ENCODE data around the gene LOXHD1. TPM values are rescaled to one million over a fixed set of nuclear protein-coding genes. Genes with fewer than 3 reads are reported as not detected.

LOXHD1 gene
- total RNA-seq, 1 donor: 0.63 TPM

DNA sequence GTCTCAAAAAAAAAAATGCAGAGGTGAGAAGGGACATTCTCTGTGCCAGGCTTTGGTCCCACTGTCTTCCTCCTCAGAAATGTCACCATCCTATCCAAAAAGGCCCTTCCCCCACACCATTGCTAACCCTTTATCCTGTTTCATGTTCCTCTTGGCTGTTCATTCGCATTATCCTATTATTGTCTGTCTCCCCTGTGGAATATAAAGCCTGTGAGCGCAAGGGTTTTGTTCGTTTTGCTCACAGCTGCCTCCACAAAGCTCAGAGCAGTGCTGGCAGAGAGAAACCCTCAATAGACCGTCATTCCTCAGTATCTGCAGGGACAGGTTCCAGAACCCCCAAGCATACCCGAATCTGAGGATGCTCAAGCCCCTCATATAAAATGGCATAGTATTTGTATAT is 91.8 kb downstream of the LOXHD1 start:
- no peaks in the 10 kb centered on the region for H3K4me1 ChIP-seq (ENCODE audit: insufficient read depth, low read length)
- H3K4me3 ChIP-seq (ENCODE audit: low read length): no peak overlapping the region
- H3K9me3 ChIP-seq (ENCODE audit: low read depth, low read length): no peaks in the 10 kb centered on the region
- no peaks in the 10 kb centered on the region for H3K27me3 ChIP-seq (ENCODE audit: insufficient read depth, low read length)

- no peaks in the 10 kb centered on the region for H3K27me3 ChIP-seq (ENCODE audit: insufficient read depth, low read length)
- no peaks in the 10 kb centered on the region for H3K4me1 ChIP-seq (ENCODE audit: insufficient read depth, low read length)
- no peak overlapping the region for H3K4me3 ChIP-seq (ENCODE audit: low read length)
- H3K9me3 ChIP-seq (ENCODE audit: low read depth, low read length): no peaks in the 10 kb centered on the region
Measured at GRCh38 chr18:46563317-46563716, 93.7 kb downstream of the LOXHD1 start.

DNA sequence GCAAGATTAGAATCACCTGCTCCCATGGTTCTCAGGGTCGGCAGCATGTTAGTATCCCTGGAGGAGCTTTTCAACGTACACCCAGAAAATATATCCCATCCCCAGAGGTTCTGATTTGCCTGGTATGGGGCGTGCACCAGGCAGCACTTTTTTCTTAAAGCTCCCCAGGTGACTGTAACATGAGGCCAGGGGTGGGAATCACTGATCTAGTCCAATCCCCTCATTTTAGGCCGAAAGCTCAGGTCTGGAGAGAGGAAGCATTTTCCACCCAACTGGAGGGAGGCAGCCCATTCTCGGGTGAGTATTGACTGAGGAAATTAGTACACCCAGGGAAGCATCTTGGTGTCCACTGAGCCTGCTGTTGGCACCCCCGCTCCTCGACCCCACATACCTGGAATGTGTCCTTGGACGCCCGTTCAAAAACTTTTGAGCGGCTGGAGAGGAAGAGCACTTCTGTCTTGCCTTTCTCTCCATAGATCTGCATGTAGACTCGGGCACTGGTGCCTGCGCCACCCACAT is 94.3 kb downstream of the LOXHD1 start:
- Histone ChIP-seq H3K27me3 (ENCODE audit: insufficient read depth, low read length) (no peaks in the 10 kb centered on the region), H3K4me3 (ENCODE audit: low read length) (no peak overlapping the region), H3K4me1 (ENCODE audit: insufficient read depth, low read length) (no peaks in the 10 kb centered on the region), H3K9me3 (ENCODE audit: low read depth, low read length) (no peaks in the 10 kb centered on the region)

- Histone ChIP-seq H3K4me3 (ENCODE audit: low read length) (no peak overlapping the region), H3K9me3 (ENCODE audit: low read depth, low read length) (no peaks in the 10 kb centered on the region), H3K27me3 (ENCODE audit: insufficient read depth, low read length) (no peaks in the 10 kb centered on the region), H3K4me1 (ENCODE audit: insufficient read depth, low read length) (no peaks in the 10 kb centered on the region)
Measured at GRCh38 chr18:46560671-46561045, 96.4 kb downstream of the LOXHD1 start.

DNA sequence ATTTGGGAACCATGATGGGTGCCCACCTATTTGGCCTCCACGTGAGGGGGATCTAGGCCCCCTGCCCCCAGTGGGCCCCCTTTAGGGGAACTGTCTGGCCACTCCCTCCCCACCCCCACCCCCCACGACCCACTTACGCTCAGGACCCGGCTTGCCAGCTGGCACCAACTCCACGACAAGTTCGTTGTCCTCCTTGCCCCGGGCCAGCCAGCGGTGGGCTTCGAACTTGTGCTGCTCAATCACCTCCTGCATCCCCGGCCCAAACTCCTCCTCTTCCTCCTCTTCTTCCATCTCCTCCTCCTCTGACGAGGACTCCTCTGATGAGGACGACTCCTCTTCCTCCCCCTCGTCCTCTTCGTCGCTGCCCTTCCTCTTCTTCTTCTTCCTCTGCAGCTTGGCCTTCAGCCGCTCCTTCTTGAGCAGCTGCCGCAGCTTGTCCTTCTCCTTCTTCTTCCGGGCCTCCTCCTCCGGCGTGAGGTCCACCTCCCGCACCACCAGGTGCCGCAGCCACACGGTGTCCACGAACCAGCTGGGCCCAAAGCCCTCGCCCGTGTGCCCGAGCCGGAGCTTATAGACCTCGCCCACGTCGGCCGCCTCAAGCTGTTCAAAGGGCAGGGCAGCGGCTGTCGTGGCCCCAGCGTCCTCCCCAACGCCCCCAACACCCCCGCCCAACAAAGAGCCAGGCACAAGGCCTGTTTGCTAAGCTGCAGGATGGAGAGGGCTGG is 96.9 kb downstream of the LOXHD1 start:
- H3K4me3 ChIP-seq (ENCODE audit: low read length): no peak overlapping the region
- no peaks in the 10 kb centered on the region for H3K27me3 ChIP-seq (ENCODE audit: insufficient read depth, low read length)
- H3K9me3 ChIP-seq (ENCODE audit: low read depth, low read length): no peaks in the 10 kb centered on the region
- no peaks in the 10 kb centered on the region for H3K4me1 ChIP-seq (ENCODE audit: insufficient read depth, low read length)

- no peaks in the 10 kb centered on the region for H3K27me3 ChIP-seq (ENCODE audit: insufficient read depth, low read length)
- no peak overlapping the region for H3K4me3 ChIP-seq (ENCODE audit: low read length)
- no peaks in the 10 kb centered on the region for H3K4me1 ChIP-seq (ENCODE audit: insufficient read depth, low read length)
- no peaks in the 10 kb centered on the region for H3K9me3 ChIP-seq (ENCODE audit: low read depth, low read length)
Measured at GRCh38 chr18:46559296-46559695, 97.7 kb downstream of the LOXHD1 start.

- H3K4me1 ChIP-seq (ENCODE audit: insufficient read depth, low read length): no peaks in the 10 kb centered on the region
- H3K9me3 ChIP-seq (ENCODE audit: low read depth, low read length): no peaks in the 10 kb centered on the region
- no peaks in the 10 kb centered on the region for H3K27me3 ChIP-seq (ENCODE audit: insufficient read depth, low read length)
- H3K4me3 ChIP-seq (ENCODE audit: low read length): no peak overlapping the region
Measured at GRCh38 chr18:46556590-46557206, 100.3 kb downstream of the LOXHD1 start.

- Histone ChIP-seq H3K4me1 (ENCODE audit: insufficient read depth, low read length) (no peaks in the 10 kb centered on the region), H3K4me3 (ENCODE audit: low read length) (no peak overlapping the region), H3K27me3 (ENCODE audit: insufficient read depth, low read length) (no peaks in the 10 kb centered on the region)
Measured at GRCh38 chr18:46555724-46556123, 101.3 kb downstream of the LOXHD1 start.

GRCh38 chr18:46555213-46555612 is 101.8 kb downstream of the LOXHD1 start:
- H3K4me1 ChIP-seq (ENCODE audit: insufficient read depth, low read length): no peaks in the 10 kb centered on the region
- no peaks in the 10 kb centered on the region for H3K27me3 ChIP-seq (ENCODE audit: insufficient read depth, low read length)
- no peak overlapping the region for H3K4me3 ChIP-seq (ENCODE audit: low read length)
- no peaks in the 10 kb centered on the region for H3K9me3 ChIP-seq (ENCODE audit: low read depth, low read length)

More at GRCh38 chr18:46555724-46556123, 101.3 kb downstream of the LOXHD1 start:
- no peaks in the 10 kb centered on the region for H3K9me3 ChIP-seq (ENCODE audit: low read depth, low read length)

GRCh38 chr18:46554406-46555080 is 102.5 kb downstream of the LOXHD1 start:
- no peaks in the 10 kb centered on the region for H3K4me1 ChIP-seq (ENCODE audit: insufficient read depth, low read length)
- H3K9me3 ChIP-seq (ENCODE audit: low read depth, low read length): no peaks in the 10 kb centered on the region
- no peaks in the 10 kb centered on the region for H3K27me3 ChIP-seq (ENCODE audit: insufficient read depth, low read length)
- no peak overlapping the region for H3K4me3 ChIP-seq (ENCODE audit: low read length)

DNA sequence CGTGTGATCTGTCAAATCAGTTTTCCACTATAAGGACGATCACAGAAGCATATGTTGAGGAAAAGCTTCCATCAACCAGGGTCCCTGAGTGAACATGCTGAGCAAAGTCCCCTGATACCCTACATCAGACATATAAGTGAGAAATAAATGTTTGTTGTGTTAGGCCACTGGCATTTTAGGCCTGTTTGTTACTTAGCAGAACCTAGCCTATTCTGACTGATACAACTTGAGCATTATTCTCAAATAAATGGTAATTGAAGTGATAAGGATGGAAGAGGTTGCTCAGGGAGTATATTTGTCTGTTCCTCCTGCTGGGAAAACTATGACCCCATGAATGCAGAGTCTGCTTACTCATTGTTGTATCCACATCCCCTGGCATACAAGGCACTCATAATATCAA is 106.4 kb downstream of the LOXHD1 start:
- Histone ChIP-seq H3K9me3 (ENCODE audit: low read depth, low read length) (no peaks in the 10 kb centered on the region), H3K4me1 (ENCODE audit: insufficient read depth, low read length) (no peaks in the 10 kb centered on the region), H3K4me3 (ENCODE audit: low read length) (no peak overlapping the region), H3K27me3 (ENCODE audit: insufficient read depth, low read length) (no peaks in the 10 kb centered on the region)

DNA sequence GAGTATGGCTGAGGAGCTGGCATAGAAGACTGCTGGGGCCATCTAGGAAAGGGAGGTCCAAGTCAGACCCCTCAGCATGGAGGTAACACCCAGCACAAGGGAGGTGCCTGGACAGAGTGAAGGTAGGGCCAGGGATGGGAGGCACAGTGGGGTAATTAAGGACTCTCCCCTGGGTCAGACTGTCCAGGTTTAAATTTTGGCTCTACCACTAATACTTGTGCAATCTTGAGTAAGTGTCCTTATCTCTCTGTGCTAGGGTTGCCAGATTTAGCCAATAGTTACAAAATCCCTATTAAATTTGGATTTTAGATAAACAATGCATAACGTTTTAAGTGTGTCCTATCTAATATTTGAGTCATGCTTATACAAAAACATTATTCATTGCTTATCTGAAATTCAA is 109.5 kb downstream of the LOXHD1 start:
- H3K9me3 ChIP-seq (ENCODE audit: low read depth, low read length): no peaks in the 10 kb centered on the region
- H3K4me1 ChIP-seq (ENCODE audit: insufficient read depth, low read length): no peaks in the 10 kb centered on the region
- no peak overlapping the region for H3K4me3 ChIP-seq (ENCODE audit: low read length)
- H3K27me3 ChIP-seq (ENCODE audit: insufficient read depth, low read length): no peaks in the 10 kb centered on the region

DNA sequence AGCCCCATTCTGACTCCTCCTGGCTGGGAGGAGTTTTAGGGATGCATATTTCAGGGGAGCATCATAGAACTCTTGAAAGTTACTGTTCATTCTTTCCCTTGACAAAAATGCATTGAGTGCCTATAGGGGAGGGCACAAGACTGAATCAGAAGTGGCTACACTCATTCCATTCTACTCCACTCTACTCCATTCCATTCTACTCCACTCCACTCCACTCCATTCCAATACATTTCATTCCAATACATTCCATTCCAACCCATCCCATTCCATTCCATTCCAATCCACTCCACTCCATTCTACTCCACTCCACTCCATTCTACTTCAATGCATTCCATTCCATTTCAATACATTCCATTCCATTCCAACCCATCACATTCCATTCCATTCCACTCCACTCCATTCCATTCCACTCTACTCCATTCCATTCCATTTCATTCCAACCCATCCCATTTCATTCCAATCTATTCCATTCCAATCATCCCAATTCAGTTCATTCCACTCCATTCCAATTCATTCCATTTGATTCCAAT is 110.8 kb downstream of the LOXHD1 start:
- no peaks in the 10 kb centered on the region for H3K9me3 ChIP-seq (ENCODE audit: low read depth, low read length)
- no peak overlapping the region for H3K4me3 ChIP-seq (ENCODE audit: low read length)
- no peaks in the 10 kb centered on the region for H3K27me3 ChIP-seq (ENCODE audit: insufficient read depth, low read length)
- no peaks in the 10 kb centered on the region for H3K4me1 ChIP-seq (ENCODE audit: insufficient read depth, low read length)

GRCh38 chr18:46542545-46542944 is 114.5 kb downstream of the LOXHD1 start:
- no peaks in the 10 kb centered on the region for H3K9me3 ChIP-seq (ENCODE audit: low read depth, low read length)
- no peak overlapping the region for H3K4me3 ChIP-seq (ENCODE audit: low read length)
- no peaks in the 10 kb centered on the region for H3K27me3 ChIP-seq (ENCODE audit: insufficient read depth, low read length)
- H3K4me1 ChIP-seq (ENCODE audit: insufficient read depth, low read length): no peaks in the 10 kb centered on the region

DNA sequence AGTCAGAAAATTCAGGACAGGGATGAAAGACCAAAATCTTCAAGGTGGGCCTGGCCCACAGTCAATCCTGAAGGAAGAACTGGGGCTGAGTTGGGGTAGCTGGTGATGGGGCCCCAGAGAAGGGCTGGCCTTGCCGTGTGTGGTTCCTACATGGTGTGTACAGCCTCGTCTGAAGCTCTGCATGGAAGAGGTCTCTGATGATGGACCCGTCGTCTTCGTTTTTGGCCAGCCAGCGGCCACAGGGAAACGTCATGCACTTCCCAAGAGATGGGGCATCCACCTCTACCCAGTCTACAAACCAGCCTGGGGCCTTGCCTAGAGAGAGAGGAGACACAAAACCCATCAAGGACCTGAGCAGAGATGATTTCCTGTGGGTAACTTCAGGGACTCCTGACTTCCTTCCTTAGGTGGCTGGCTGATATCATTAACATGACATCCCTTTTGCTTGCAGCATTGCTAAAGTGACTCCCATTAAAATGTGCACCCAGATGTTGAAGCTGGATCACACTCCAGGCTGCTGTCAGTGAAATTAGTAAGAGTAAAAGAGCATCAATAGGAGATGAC is 115.3 kb downstream of the LOXHD1 start:
- H3K4me1 ChIP-seq (ENCODE audit: insufficient read depth, low read length): no peaks in the 10 kb centered on the region
- no peaks in the 10 kb centered on the region for H3K9me3 ChIP-seq (ENCODE audit: low read depth, low read length)
- H3K27me3 ChIP-seq (ENCODE audit: insufficient read depth, low read length): no peaks in the 10 kb centered on the region
- H3K4me3 ChIP-seq (ENCODE audit: low read length): no peak overlapping the region

All from mononuclear cell (primary cell).